Cerebellar nuclear complex (tissue), 1 donor: Measurements from ENCODE around the gene SLC38A11.

Experiments used
- DNase-seq, 2 experiments: peaks; one replicate each; lab custom pipeline; 2025; lab: John Stamatoyannopoulos, UW

SLC38A11 gene

GRCh38 chr2:164913640-164914350 lies 41.5 kb downstream of the SLC38A11 start:
- no peak for DNase-seq

DNA sequence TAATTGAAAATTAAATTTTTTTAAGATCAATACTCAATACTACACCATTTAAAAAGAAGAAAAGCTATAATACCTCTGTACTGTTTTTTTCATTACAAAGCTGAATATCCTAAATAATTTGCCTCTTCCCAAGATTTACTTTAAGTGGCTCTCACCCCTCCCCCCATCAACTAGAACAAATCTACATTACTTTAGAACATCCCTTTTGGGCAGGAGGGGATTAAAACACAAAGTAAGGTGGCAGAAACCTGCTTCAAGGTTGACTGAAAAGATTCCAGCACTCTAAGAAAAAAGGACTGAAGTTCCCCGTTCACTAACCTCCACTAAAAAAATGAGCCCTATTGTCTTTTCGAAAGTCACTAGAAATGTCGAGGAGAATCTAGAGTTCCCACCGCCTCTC lies 42.3 kb downstream of the SLC38A11 start:
- no peak for DNase-seq

DNA sequence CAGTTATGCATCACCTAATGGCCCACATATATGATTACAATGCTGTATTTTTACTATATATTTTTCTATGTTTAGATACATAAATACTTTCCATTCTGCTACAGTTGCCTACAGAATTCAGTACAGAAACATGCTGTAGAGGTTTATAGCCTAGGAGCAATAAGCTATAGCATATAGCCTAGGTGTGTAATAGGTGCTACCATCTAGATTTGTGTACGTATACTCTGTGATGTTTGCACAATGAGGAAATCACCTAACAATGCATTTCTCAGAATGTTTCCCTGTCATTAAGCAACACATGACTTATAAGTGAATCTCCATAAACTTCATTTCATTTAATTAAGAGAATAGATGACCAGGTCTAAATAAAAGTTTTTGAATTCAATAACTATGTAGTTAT lies 43.5 kb downstream of the SLC38A11 start:
- no peak for DNase-seq

- DNase-seq, result no peak
Observed at GRCh38 chr2:164910101-164910899, 45.0 kb downstream of the SLC38A11 start.

- DNase-seq, result no peak
Observed at GRCh38 chr2:164906947-164907346, 48.4 kb downstream of the SLC38A11 start.

DNA sequence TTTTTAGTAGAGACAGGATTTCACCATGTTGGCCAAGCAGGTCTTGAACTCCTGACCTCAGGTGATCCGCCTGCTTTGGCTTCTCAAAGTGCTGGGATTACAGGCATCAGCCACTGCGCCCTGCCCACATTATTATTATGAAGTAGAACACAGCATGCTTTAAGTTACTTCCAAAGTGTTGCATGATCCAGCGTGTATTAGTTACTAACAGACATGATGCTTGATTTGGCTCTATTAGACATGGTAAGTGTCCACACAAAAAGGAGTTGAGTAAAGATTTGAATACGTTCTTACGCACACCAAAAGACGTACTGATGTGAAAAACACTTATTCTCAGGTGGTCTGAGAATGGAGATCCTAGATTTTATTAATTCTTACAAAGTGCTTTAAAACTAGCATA lies 50.0 kb downstream of the SLC38A11 start:
- DNase-seq, result no peak

- DNase-seq, result no peak
Observed at GRCh38 chr2:164903951-164904350, 51.4 kb downstream of the SLC38A11 start.

DNA sequence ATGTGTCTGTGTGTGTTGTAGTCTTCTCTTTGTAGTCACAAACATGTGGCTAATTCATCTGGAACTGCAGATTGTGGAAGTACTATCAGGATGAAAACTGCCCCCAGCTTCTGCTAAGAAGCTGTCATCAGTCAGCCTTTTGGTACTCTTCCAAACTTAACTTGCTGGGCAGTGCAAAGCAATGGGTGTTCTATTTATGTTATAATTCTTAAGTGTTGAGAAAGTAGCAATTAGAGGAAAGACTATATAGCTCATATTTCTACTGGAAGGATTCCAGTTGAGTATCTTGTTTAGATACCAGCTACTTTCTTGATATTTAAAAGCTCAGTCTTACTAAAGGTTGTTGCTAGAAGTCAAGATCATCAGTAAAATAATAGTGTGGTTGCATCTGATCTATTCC lies 52.1 kb downstream of the SLC38A11 start:
- DNase-seq, result no peak

DNA sequence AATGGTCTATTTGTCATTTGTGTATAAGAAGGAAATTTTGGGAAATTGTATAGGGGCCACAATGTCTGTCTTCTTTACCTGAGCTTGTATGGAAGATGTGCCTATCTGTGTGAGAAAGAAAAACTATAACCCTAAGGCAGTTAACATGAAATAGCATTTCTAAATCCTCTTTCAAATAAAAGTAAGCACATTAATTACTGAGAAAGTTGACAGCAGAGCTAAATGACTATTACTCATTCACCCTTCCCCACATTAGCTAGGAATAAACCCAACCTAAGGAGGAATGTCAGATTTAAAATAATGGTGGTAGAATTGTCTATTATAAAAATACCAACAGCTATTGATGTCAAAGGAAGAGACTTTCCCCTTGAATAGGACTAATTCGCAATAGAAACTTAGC lies 56.2 kb downstream of the SLC38A11 start:
- no peak for DNase-seq

GRCh38 chr2:164898475-164898874 lies 56.9 kb downstream of the SLC38A11 start:
- DNase-seq, result no peak

DNA sequence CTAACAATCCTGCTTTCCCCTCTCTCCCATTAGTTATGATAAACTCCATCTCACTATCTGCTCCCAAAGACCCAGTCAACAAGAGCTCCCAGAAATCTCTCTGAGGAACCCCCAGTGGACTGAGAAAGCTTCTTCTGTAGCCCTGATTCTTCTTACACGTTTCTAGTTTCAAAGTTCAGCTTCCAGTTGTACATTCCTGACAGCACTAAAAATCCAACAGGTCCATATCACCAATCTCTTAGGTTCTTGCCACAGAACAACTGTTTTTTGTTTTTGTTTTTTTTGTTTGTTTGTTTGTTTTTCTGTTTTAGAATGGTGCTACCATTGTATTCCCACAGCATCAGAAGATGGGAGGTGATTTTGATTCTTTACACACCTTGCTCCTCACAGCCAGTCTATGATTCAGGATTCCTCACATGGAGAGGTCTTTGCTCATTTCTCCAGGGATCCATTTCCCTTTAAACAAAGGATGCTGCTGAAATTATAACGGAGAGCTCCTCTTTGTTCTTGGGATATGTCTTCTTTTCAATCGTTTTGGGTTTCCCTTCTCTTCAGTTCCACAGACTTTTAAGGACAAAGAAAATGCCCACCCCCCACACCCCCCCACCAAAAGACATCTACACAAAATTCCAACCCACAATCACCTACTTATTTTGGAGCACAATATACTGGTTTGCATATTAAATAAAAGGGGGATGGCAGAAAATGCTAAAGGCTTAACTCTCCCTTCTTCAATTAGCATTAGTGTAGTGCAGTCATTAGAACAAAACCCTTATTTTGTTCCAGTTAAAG lies 57.7 kb downstream of the SLC38A11 start:
- no peak for DNase-seq

DNA sequence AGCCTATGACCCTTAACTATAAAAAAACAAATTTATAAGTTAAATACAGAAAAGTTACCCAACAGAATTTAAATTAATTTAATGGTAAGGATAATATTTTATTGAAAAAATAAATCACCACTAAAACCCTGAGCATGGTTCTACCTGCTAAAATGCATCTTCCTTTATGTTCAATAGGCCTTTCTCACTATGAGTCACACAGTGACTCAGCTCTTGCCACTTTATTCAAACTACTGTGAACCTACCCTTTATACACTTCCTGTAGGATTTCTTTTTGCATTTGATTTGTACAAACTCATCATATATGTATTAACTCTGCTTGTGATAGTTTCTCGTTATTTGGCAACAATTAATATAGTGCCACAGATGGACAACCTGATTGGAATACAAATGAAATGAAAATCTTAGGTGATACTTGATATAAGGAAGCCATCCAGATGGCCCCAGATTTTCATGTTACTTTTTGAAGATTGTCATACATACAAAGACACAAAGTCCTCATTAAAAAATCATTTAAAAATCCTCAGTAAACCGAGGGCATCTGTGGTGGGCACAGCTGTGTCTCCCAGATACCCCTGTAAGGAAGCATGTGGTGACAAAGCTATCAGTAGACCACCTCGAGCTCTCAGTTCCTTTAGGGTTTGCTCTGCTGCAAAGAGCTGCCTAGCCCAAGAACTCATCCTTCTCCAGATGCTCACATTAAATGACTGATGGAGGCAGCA lies 58.5 kb downstream of the SLC38A11 start:
- DNase-seq, result no peak

GRCh38 chr2:164896226-164896625 lies 59.1 kb downstream of the SLC38A11 start:
- no peak for DNase-seq

DNA sequence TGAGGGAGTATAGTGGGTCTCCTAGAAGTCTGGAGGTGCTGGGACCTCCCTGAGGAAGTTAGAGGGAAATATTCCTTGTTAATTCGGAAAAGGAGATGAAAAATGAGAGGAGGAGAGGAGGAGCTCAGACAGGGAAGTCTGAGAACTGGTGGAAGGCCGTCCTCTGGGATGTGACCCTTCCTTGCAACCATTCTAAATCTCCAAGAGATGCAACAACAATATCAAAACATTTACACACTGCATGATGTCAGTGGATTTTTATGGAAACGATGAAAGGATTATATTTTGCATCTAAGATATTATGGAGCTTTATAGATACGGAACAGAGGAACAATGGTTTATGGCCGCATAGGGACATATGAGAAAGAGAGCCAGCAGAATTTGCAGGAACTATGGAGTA lies 63.9 kb downstream of the SLC38A11 start:
- no peak for DNase-seq

GRCh38 chr2:164890544-164890943 lies 64.8 kb downstream of the SLC38A11 start:
- no peak for DNase-seq

GRCh38 chr2:164888592-164888991 lies 66.7 kb downstream of the SLC38A11 start:
- no peak for DNase-seq

GRCh38 chr2:164887434-164888144 lies 67.7 kb downstream of the SLC38A11 start:
- DNase-seq, result no peak

DNA sequence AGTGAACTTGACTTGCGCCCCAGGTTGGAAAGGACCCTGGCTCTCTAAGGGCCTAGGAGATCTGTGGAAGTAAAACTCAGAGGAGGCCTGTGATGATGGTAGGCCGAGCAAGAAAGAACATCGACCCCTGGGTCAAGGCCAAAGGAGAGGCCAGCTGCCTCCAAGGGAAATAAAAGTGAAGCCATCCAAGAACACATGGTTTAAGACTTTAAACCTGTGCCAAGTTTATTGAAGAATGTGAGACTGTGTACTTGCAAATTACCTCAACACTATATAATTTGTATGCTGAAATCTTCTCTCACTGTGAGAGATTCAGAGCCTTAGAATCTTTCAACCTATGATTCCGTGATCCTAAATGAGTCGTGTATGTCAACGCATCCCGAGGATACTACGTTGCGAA lies 73.0 kb downstream of the SLC38A11 start:
- no peak for DNase-seq

GRCh38 chr2:164881524-164881923 lies 73.8 kb downstream of the SLC38A11 start:
- no peak for DNase-seq

GRCh38 chr2:164879901-164880535 lies 75.3 kb downstream of the SLC38A11 start:
- no peak for DNase-seq

GRCh38 chr2:164877927-164878326 lies 77.4 kb downstream of the SLC38A11 start:
- no peak for DNase-seq
